Heart left ventricle (tissue), 16 donors: ENCODE results near the gene NPBWR2. TPM values are rescaled to one million over a fixed set of nuclear protein-coding genes. Genes with fewer than 3 reads are reported as not detected.

ENCODE experiments used
- ATAC-seq, 4 donors: fragments of 200-7000 bp; cut with Tn5 transposase; one replicate each; pipeline ENCODE4 v1.9.1; 2020 to 2022; ENCODE audit warnings: moderate library complexity in 4 of 4, mild to moderate bottlenecking in 3 of 4, moderate number of reproducible peaks in 1 of 4
- DNase-seq, 5 donors: peaks; one replicate each; pipeline ENCODE4 v3.0.0-alpha.2; 2020
- H3K27ac ChIP-seq, 12 donors: fragments of 200-600 bp; sonication (generic) in 4 of 12; one replicate each; pipeline versions ENCODE4 v1.5.0 to v1.8.0; 2016 to 2022; ENCODE audit warnings: mild to moderate bottlenecking in 2 of 12
- H3K27me3 ChIP-seq, 9 donors: fragments of 200-600 bp; sonication (generic) in 2 of 9; one replicate each; pipeline versions ENCODE4 v1.5.1 to v1.8.0; 2016 to 2022; ENCODE audit warnings: mild to moderate bottlenecking in 3 of 9
- H3K36me3 ChIP-seq, 9 donors: fragments of 200-600 bp; sonication (generic) in 2 of 9; one replicate each; pipeline versions ENCODE4 v1.5.0 to v1.8.0; 2018 to 2022; ENCODE audit warnings: mild to moderate bottlenecking in 2 of 9
- H3K4me1 ChIP-seq, 12 donors: fragments of 200-600 bp; sonication (generic) in 4 of 12; one replicate each; pipeline versions ENCODE4 v1.5.0 to v1.8.0; 2016 to 2022; ENCODE audit warnings: mild to moderate bottlenecking in 3 of 12
- H3K4me3 ChIP-seq, 12 donors: fragments of 200-600 bp; sonication (generic) in 4 of 12; one replicate each; pipeline versions ENCODE4 v1.5.0 to v1.8.0; 2017 to 2022; ENCODE audit warnings: mild to moderate bottlenecking in 9 of 12, moderate library complexity in 4 of 12
- H3K9me3 ChIP-seq, 12 donors: fragments of 200-600 bp; sonication (generic) in 4 of 12; one replicate each; pipeline versions ENCODE4 v1.5.0 to v1.8.0; 2016 to 2022; ENCODE audit warnings: mild to moderate bottlenecking in 1 of 12
- CTCF ChIP-seq, 12 donors: fragments of 200-600 bp; sonication (generic) in 4 of 12; IDR thresholded peaks; one replicate each; pipeline versions ENCODE4 v1.5.0 to v1.8.0; 2018 to 2022; ENCODE audit warnings: antibody characterized with exemption in 12 of 12, mild to moderate bottlenecking in 5 of 12
- POLR2A ChIP-seq, 2 donors: fragments of 450-650 bp; IDR thresholded peaks; one replicate each; pipeline ENCODE4 v1.6.1; 2017; ENCODE audit warnings: antibody characterized with exemption in 2 of 2, mild to moderate bottlenecking in 2 of 2, moderate library complexity in 2 of 2
- WGBS, 4 donors: extraction: QIAGEN DNeasy Blood & Tissue Kit in 2 of 4; methylation state at CpG; one replicate each; pipeline versions ENCODE4 v1.1.5 to v1.1.7; 2013 to 2018; 5-methylcytosine and 5-hydroxymethylcytosine counted together
- intact Hi-C, 10 donors: fragments of 100-400 bp; cut with DNase I; formaldehyde crosslinking; loops; one replicate each; pipeline versions ENCODE4 v1.11.1 to v1.14.2; 2022
- polyA plus RNA-seq, 2 donors: library from polyadenylated mRNA; stranded (reverse); fragments of 200-250 nt; gene quantifications; one replicate each; pipeline ENCODE4 v1.2.3, GENCODE V29; 2013
- total RNA-seq, 9 donors: library from RNA; depleted of rRNA in 2 of 9; stranded (reverse); fragments of >200 nt in 2 of 9; fragmentation: NEBNext Ultra II Directional in 3 of 9; extraction: Animal tissue kit (Norgen Biotek cat#: 25700) in 3 of 9; gene quantifications; one replicate each; pipeline versions ENCODE4 v1.1.0 to v1.2.4, GENCODE V29; 2016 to 2023
- donor health status: ischemic (EF 13 %, LVEDD 7.1; RV severe dilation, severe dysfunction).
- donor health status: healthy with polysubstance abuse.
- donor health status: DM: no; HTN: yes; CAD: no.
- donor health status: DM: no; HTN: no; CAD: no.
- donor health status: ischemic (EF 25% LVEDD 6.9; RV normal size, moderate dysfunction).
- donor health status: ischemic (EF 25% LVEDD 5.7; RV mildly dilated, moderate dysfunction).
- donor health status: healthy.
- donor health status: DM: yes; HTN: yes; CAD: no.
- donor health status: ischemic (EF 35%, LVEDD 5.7; RV mildly dilated, moderate dysfunction).
- donor health status: nonischemic (EF 11% LVEDD 7.7; RV severe dilation, severe dysfunction).
- donor health status: DM: yes; HTN: yes; CAD: no.
- donor health status: PGD.
- donor health status: ischemic (EF 29% LVEDD 5.4; RV normal size, mild dysfunction).
- donor health status: nonischemic (EF 23%, LVEDD 6.1; RV moderate dilation, normal function).

The NPBWR2 gene
- total and polyA plus RNA-seq, 11 donors, result not detected

GRCh38 chr20:64154590-64155257, 47.4 kb upstream of the NPBWR2 start:
- peaks cover 3 to 46% (median 16%) of the 10 kb centered on the region in 9 donors for H3K27me3 ChIP-seq
- peak in 1 of 5 donors; percentile 42 for DNase-seq
- no peak overlapping the region for H3K4me3 ChIP-seq
- intact Hi-C loops, result no loop called here
- ATAC-seq, result no peak
- no peaks in the 10 kb centered on the region for H3K36me3 ChIP-seq
- WGBS, 4 donors, result 57 to 74% (median 64%) methylated on average over 5 to 9 of the region's 9 CpGs
- no peaks in the 10 kb centered on the region for H3K4me1 ChIP-seq
- no peaks in the 10 kb centered on the region for H3K9me3 ChIP-seq
- no peak overlapping the region for H3K27ac ChIP-seq
- no peak for TF ChIP-seq CTCF (IDR thresholded peaks at IDR 0.05)
- no peak for TF ChIP-seq POLR2A (IDR thresholded peaks at IDR 0.05)

- ATAC-seq, result no peak
- peaks cover 0 to 39% (median 9%) of the 10 kb centered on the region in 9 donors for H3K27me3 ChIP-seq
- WGBS, 4 donors, result 84 to 86% (median 84%) methylated on average over 19 to 20 of the region's 20 CpGs
Observed at GRCh38 chr20:64153861-64154589, 46.7 kb upstream of the NPBWR2 start.

GRCh38 chr20:64153410-64153809, 46.0 kb upstream of the NPBWR2 start:
- Histone ChIP-seq H3K4me1 (no peaks in the 10 kb centered on the region), H3K36me3 (no peaks in the 10 kb centered on the region), H3K27ac (no peak overlapping the region), H3K27me3 (peaks cover 0 to 36% (median 7%) of the 10 kb centered on the region in 9 donors), H3K9me3 (no peaks in the 10 kb centered on the region), H3K4me3 (no peak overlapping the region)
- ATAC-seq (no peak), DNase-seq (peak in 1 of 5 donors; percentile 6)
- intact Hi-C loops, result no loop called here
- TF ChIP-seq CTCF (IDR thresholded peaks at IDR 0.05), result no peak
- TF ChIP-seq POLR2A (IDR thresholded peaks at IDR 0.05), result no peak
- 58 to 98% (median 69%) methylated on average over 2 of the region's 2 CpGs for WGBS, 4 donors

More at GRCh38 chr20:64153861-64154589, 46.7 kb upstream of the NPBWR2 start:
- no peaks in the 10 kb centered on the region for H3K9me3 ChIP-seq
- TF ChIP-seq POLR2A (IDR thresholded peaks at IDR 0.05) (no peak), CTCF (IDR thresholded peaks at IDR 0.05) (no peak)
- H3K36me3 ChIP-seq, result no peaks in the 10 kb centered on the region
- H3K27ac ChIP-seq, result no peak overlapping the region
- peak in 1 of 5 donors; percentile 46 for DNase-seq
- H3K4me3 ChIP-seq, result no peak overlapping the region
- intact Hi-C loops, result no loop called here
- H3K4me1 ChIP-seq, result no peaks in the 10 kb centered on the region

GRCh38 chr20:64152906-64153305, 45.5 kb upstream of the NPBWR2 start:
- intact Hi-C loops, result no loop called here
- no peak overlapping the region for H3K27ac ChIP-seq
- 79 to 100% (median 88%) methylated on average over 1 to 9 of the region's 9 CpGs for WGBS, 4 donors
- peak in 2 of 5 donors; percentile 4 to 56 for DNase-seq
- no peaks in the 10 kb centered on the region for H3K36me3 ChIP-seq
- peaks cover 0 to 39% (median 7%) of the 10 kb centered on the region in 9 donors for H3K27me3 ChIP-seq
- no peaks in the 10 kb centered on the region for H3K4me1 ChIP-seq
- no peak overlapping the region for H3K4me3 ChIP-seq
- ATAC-seq, result no peak
- H3K9me3 ChIP-seq, result no peaks in the 10 kb centered on the region
- no peak for TF ChIP-seq POLR2A (IDR thresholded peaks at IDR 0.05)
- no peak for TF ChIP-seq CTCF (IDR thresholded peaks at IDR 0.05)
